ENCODE results near the gene ACP5. TPM values are rescaled to one million over a fixed set of nuclear protein-coding genes. Genes with fewer than 3 reads are reported as not detected.
"Not testable (repeated sequence)": the region's sequence is repeated elsewhere in the genome, so short reads cannot be mapped to it uniquely, and the experiment has no call there.

ACP5 gene
- 10 to 100 TPM in 1 of 4 donors, 1 to 10 TPM in 3; 3.9 to 16.0 (median 9.1) TPM for polyA plus RNA-seq (ENCODE audit: insufficient read length in 4 of 4)

- no peak for DNase-seq (ENCODE audit: low read depth in 4 of 4, low spot score in 3 of 4)
These were observed at the start of gene ACP5 for GRCh38 chr19:11577451-11578257. TSS of gene ACP5 (minus strand) at chr19:11577645. CDS start at chr19:11577317, 328 bp downstream.

GRCh38 chr19:11626252-11626651 lies 48.8 kb upstream of the ACP5 start:
- DNase-seq (ENCODE audit: low read depth in 4 of 4, low spot score in 3 of 4), result no peak

GRCh38 chr19:11624069-11624463 lies 46.6 kb upstream of the ACP5 start:
- peak in 1 of 4 donors; percentile 10 for DNase-seq (ENCODE audit: low read depth in 4 of 4, low spot score in 3 of 4)

GRCh38 chr19:11622401-11622800 lies 45.0 kb upstream of the ACP5 start:
- not testable (repeated sequence) for DNase-seq (ENCODE audit: low read depth in 4 of 4, low spot score in 3 of 4)

GRCh38 chr19:11620553-11620952 lies 43.1 kb upstream of the ACP5 start:
- no peak for DNase-seq (ENCODE audit: low read depth in 4 of 4, low spot score in 3 of 4)

- DNase-seq (ENCODE audit: low read depth in 4 of 4, low spot score in 3 of 4), result no peak
These were observed 40.0 kb upstream of the ACP5 start for GRCh38 chr19:11617180-11618062.

GRCh38 chr19:11612816-11613511 lies 35.5 kb upstream of the ACP5 start:
- no peak for DNase-seq (ENCODE audit: low read depth in 4 of 4, low spot score in 3 of 4)

- no peak for DNase-seq (ENCODE audit: low read depth in 4 of 4, low spot score in 3 of 4)
These were observed 34.3 kb upstream of the ACP5 start for GRCh38 chr19:11611730-11612129.

- no peak for DNase-seq (ENCODE audit: low read depth in 4 of 4, low spot score in 3 of 4)
These were observed 29.0 kb upstream of the ACP5 start for GRCh38 chr19:11606484-11606883.

GRCh38 chr19:11599704-11600103 lies 22.3 kb upstream of the ACP5 start:
- DNase-seq (ENCODE audit: low read depth in 4 of 4, low spot score in 3 of 4), result not testable (repeated sequence)

- no peak for DNase-seq (ENCODE audit: low read depth in 4 of 4, low spot score in 3 of 4)
These were observed 21.3 kb upstream of the ACP5 start for GRCh38 chr19:11598746-11599145.

- DNase-seq (ENCODE audit: low read depth in 4 of 4, low spot score in 3 of 4), result peak in 1 of 4 donors; percentile 3
These were observed 20.6 kb upstream of the ACP5 start for GRCh38 chr19:11598103-11598483.

- DNase-seq (ENCODE audit: low read depth in 4 of 4, low spot score in 3 of 4), result peak; percentile 94 to 99 (median 98)
These were observed 20.0 kb upstream of the ACP5 start, which contains the start of gene ZNF627 for GRCh38 chr19:11597202-11598102. TSS of gene ZNF627 (plus strand) at chr19:11597483. CDS start at chr19:11597628, 145 bp downstream.

GRCh38 chr19:11596156-11596555 lies 18.7 kb upstream of the ACP5 start:
- DNase-seq (ENCODE audit: low read depth in 4 of 4, low spot score in 3 of 4), result no peak

- no peak for DNase-seq (ENCODE audit: low read depth in 4 of 4, low spot score in 3 of 4)
These were observed 16.6 kb upstream of the ACP5 start for GRCh38 chr19:11594084-11594483.

GRCh38 chr19:11587975-11588631 lies 10.7 kb upstream of the ACP5 start:
- DNase-seq (ENCODE audit: low read depth in 4 of 4, low spot score in 3 of 4), result no peak

GRCh38 chr19:11587302-11587974 lies 10.0 kb upstream of the ACP5 start:
- DNase-seq (ENCODE audit: low read depth in 4 of 4, low spot score in 3 of 4), result peak in 1 of 4 donors; percentile 26

- DNase-seq (ENCODE audit: low read depth in 4 of 4, low spot score in 3 of 4), result no peak
These were observed 8.9 kb upstream of the ACP5 start for GRCh38 chr19:11586331-11586730.

- no peak for DNase-seq (ENCODE audit: low read depth in 4 of 4, low spot score in 3 of 4)
These were observed 4.3 kb upstream of the ACP5 start for GRCh38 chr19:11581740-11582139.

Data from left renal pelvis (tissue), 4 donors.